ENCODE results near the gene FAM163B. TPM values are rescaled to one million over a fixed set of nuclear protein-coding genes. Genes with fewer than 3 reads are reported as not detected.
A peak's percentile ranks its signal among the peaks of the same experiment; 100 is the strongest.

FAM163B gene
- total RNA-seq, 3 donors from 2014 or later (not counting 1 experiment from before 2014, with no cell fraction given) = not detected

DNA sequence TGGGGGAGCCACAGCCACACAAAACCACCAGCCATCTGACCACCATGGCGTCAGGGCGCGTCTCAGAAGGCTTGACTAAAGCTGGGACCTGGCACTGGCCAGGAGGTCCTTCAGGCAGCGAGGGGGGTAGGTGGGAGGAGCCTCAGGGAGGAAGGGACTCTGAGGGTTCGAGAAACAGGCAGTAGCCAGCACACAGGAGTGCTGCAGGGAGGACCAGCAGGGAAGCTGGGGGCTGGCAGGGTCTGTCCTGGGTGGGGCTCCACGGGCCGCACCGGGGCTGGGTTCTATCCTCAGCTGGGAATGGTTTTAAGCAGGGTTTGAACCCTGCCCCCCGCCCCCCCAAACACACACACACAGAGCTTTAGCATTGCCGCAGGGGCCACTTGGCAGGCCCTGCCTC is 7.4 kb downstream of the FAM163B start:
- H3K4me3 Mint-ChIP-seq = no peak overlapping the region
- DNase-seq = no peak
- H3K27me3 ChIP-seq (ENCODE audit: control insufficient read depth, insufficient read depth, low read length) = peaks cover 2% of the 10 kb centered on the region
- no peak for TF ChIP-seq CTCF (IDR thresholded peaks at IDR 0.05)
- peaks cover 7 to 16% of the 10 kb centered on the region in 2 donors for H3K27me3 Mint-ChIP-seq (ENCODE audit: low read depth in 2 of 2)
- H3K36me3 ChIP-seq (ENCODE audit: control insufficient read depth, insufficient read depth, low read length) = no peaks in the 10 kb centered on the region
- no peak overlapping the region for H3K4me3 ChIP-seq (ENCODE audit: low read length)
- no peak overlapping the region for H3K27ac ChIP-seq (ENCODE audit: low read length)
- peaks cover 0 to 4% of the 10 kb centered on the region in 2 donors for H3K4me1 Mint-ChIP-seq
- peaks cover 10% of the 10 kb centered on the region for H3K36me3 Mint-ChIP-seq
- H3K27ac Mint-ChIP-seq = no peak overlapping the region
- ATAC-seq = no peak
- H3K9me3 Mint-ChIP-seq = peaks cover 5 to 8% of the 10 kb centered on the region in 2 donors
- peaks cover 9% of the 10 kb centered on the region for H3K9me3 ChIP-seq (ENCODE audit: control insufficient read depth, insufficient read depth, low read length)
- H3K4me1 ChIP-seq (ENCODE audit: control insufficient read depth, insufficient read depth, low read length) = no peaks in the 10 kb centered on the region
- intact Hi-C loops (cut with micrococcal nuclease) = no loop called here
- 85% methylated on average over 10 of the region's 10 CpGs for WGBS (ENCODE audit: insufficient coverage)

- peaks cover 5 to 8% of the 10 kb centered on the region in 2 donors for H3K9me3 Mint-ChIP-seq
These were observed 8.4 kb downstream of the FAM163B start for GRCh38 chr9:133600739-133601138.

GRCh38 chr9:133599470-133600173 is 9.6 kb downstream of the FAM163B start:
- TF ChIP-seq CTCF (IDR thresholded peaks at IDR 0.05) = no peak
- H3K27me3 Mint-ChIP-seq (ENCODE audit: low read depth in 2 of 2) = peaks cover 3 to 9% of the 10 kb centered on the region in 2 donors

More at GRCh38 chr9:133600739-133601138, 8.4 kb downstream of the FAM163B start:
- Mint-ChIP-seq H3K36me3 (peaks cover 10% of the 10 kb centered on the region), H3K27me3 (ENCODE audit: low read depth in 2 of 2) (peaks cover 7 to 11% of the 10 kb centered on the region in 2 donors), H3K4me3 (no peak overlapping the region), H3K27ac (no peak overlapping the region), H3K4me1 (peaks cover 0 to 4% of the 10 kb centered on the region in 2 donors)
- intact Hi-C loops (cut with micrococcal nuclease) = no loop called here
- 85% methylated on average over 5 of the region's 7 CpGs for WGBS (ENCODE audit: insufficient coverage)
- peaks cover 9% of the 10 kb centered on the region for H3K9me3 ChIP-seq (ENCODE audit: control insufficient read depth, insufficient read depth, low read length)
- no peak for ATAC-seq
- DNase-seq = no peak
- no peak overlapping the region for H3K27ac ChIP-seq (ENCODE audit: low read length)
- no peak overlapping the region for H3K4me3 ChIP-seq (ENCODE audit: low read length)
- no peaks in the 10 kb centered on the region for H3K4me1 ChIP-seq (ENCODE audit: control insufficient read depth, insufficient read depth, low read length)
- no peak for TF ChIP-seq CTCF (IDR thresholded peaks at IDR 0.05)
- H3K36me3 ChIP-seq (ENCODE audit: control insufficient read depth, insufficient read depth, low read length) = no peaks in the 10 kb centered on the region
- H3K27me3 ChIP-seq (ENCODE audit: control insufficient read depth, insufficient read depth, low read length) = peaks cover 2% of the 10 kb centered on the region

More at GRCh38 chr9:133599470-133600173, 9.6 kb downstream of the FAM163B start:
- DNase-seq (no peak), ATAC-seq (peak in 1 of 3 donors; percentile 33)
- no peaks in the 10 kb centered on the region for H3K27me3 ChIP-seq (ENCODE audit: control insufficient read depth, insufficient read depth, low read length)
- no peaks in the 10 kb centered on the region for H3K4me1 ChIP-seq (ENCODE audit: control insufficient read depth, insufficient read depth, low read length)
- Mint-ChIP-seq H3K4me3 (no peak overlapping the region), H3K27ac (no peak overlapping the region), H3K36me3 (peaks cover 10% of the 10 kb centered on the region), H3K4me1 (peaks cover 0 to 4% of the 10 kb centered on the region in 2 donors), H3K9me3 (peaks cover 5 to 8% of the 10 kb centered on the region in 2 donors)
- H3K9me3 ChIP-seq (ENCODE audit: control insufficient read depth, insufficient read depth, low read length) = peaks cover 9% of the 10 kb centered on the region
- WGBS (ENCODE audit: insufficient coverage) = 93% methylated on average over 6 of the region's 6 CpGs
- H3K27ac ChIP-seq (ENCODE audit: low read length) = no peak overlapping the region
- no peak overlapping the region for H3K4me3 ChIP-seq (ENCODE audit: low read length)
- H3K36me3 ChIP-seq (ENCODE audit: control insufficient read depth, insufficient read depth, low read length) = no peaks in the 10 kb centered on the region
- intact Hi-C loops (cut with micrococcal nuclease) = no loop called here
